Subcutaneous adipose tissue (tissue), 4 donors: ENCODE results near the gene PLXNC1. TPM values are rescaled to one million over a fixed set of nuclear protein-coding genes. Genes with fewer than 3 reads are reported as not detected.

Experiments
- total RNA-seq, 4 donors: library from RNA; depleted of rRNA; stranded (reverse); fragments of >200 nt; gene quantifications; one replicate each; pipeline ENCODE4 v1.1.0, GENCODE V29; 2016
- TF ChIP-seq, protein P1 (sequence below): fragments of 450-650 bp; IDR thresholded peaks from one replicate; pipeline ENCODE4 v1.5.1; 2016; ENCODE audit warnings: low read depth, mild to moderate bottlenecking, control low read depth, antibody characterized with exemption, moderate library complexity

Gene PLXNC1
- total RNA-seq, 4 donors from 2014 or later, result 5.7 to 32.3 (median 8.1) TPM

DNA sequence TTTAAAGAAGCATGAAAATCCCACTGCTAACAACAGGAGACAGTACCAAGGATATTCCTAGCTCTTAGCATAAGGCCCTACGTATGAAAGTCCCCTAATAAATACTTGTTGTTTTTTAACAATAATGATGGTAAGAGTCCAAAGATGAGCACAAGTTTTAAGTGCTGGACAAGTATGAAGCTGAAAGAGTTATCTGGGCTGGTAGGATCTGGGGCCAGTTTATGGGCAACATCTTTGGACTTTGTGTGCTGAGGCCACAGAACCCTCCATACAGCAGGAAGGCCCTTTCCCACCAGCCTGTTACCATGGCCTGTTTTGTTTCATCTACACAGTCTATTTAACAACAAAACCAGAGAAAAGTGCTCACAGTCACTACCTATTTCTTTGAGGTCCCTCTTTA lies 12.5 kb upstream of the PLXNC1 start:
- TF ChIP-seq, protein P1, sequence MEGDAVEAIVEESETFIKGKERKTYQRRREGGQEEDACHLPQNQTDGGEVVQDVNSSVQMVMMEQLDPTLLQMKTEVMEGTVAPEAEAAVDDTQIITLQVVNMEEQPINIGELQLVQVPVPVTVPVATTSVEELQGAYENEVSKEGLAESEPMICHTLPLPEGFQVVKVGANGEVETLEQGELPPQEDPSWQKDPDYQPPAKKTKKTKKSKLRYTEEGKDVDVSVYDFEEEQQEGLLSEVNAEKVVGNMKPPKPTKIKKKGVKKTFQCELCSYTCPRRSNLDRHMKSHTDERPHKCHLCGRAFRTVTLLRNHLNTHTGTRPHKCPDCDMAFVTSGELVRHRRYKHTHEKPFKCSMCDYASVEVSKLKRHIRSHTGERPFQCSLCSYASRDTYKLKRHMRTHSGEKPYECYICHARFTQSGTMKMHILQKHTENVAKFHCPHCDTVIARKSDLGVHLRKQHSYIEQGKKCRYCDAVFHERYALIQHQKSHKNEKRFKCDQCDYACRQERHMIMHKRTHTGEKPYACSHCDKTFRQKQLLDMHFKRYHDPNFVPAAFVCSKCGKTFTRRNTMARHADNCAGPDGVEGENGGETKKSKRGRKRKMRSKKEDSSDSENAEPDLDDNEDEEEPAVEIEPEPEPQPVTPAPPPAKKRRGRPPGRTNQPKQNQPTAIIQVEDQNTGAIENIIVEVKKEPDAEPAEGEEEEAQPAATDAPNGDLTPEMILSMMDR, result no peak

DNA sequence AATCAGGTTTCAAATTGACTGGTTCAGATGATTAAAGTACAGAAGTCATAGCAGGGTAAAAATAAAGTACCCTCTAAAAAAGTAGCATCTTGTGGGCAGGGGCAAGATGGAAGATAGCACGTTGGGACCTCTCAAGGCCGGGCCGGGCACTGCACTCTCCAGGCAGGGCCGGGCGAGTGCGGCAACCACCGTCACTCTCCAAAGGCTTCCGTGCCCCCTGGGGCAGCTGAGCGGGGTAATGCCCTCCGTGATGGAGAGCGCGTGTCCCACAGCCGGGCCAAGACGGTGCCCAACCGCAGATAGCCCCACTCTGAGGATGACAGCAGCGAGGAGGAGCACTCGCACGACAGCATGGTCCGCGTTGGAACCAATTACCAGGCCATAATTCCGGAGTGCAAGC lies 8.6 kb upstream of the PLXNC1 start:
- TF ChIP-seq, protein P1, result no peak

DNA sequence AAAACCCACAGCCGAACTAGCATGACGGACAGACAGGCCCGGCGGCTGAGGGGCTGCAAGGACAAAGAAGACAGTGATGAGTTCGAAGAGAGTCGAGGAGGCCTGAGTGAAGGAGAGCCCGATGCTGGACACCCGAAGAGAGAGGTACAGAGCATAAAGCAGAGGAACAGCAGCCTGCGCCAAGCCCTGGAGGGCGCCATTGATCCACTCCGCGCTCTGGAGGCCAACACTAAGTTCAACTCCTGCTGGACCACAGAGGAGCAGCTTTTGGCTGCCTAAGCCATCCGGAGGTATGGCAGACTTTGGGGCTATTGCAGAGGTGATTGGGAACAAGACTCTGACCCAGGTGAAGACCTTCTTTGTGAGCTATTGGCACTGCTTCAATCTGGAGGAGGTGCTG lies 7.8 kb upstream of the PLXNC1 start:
- TF ChIP-seq, protein P1, result no peak

DNA sequence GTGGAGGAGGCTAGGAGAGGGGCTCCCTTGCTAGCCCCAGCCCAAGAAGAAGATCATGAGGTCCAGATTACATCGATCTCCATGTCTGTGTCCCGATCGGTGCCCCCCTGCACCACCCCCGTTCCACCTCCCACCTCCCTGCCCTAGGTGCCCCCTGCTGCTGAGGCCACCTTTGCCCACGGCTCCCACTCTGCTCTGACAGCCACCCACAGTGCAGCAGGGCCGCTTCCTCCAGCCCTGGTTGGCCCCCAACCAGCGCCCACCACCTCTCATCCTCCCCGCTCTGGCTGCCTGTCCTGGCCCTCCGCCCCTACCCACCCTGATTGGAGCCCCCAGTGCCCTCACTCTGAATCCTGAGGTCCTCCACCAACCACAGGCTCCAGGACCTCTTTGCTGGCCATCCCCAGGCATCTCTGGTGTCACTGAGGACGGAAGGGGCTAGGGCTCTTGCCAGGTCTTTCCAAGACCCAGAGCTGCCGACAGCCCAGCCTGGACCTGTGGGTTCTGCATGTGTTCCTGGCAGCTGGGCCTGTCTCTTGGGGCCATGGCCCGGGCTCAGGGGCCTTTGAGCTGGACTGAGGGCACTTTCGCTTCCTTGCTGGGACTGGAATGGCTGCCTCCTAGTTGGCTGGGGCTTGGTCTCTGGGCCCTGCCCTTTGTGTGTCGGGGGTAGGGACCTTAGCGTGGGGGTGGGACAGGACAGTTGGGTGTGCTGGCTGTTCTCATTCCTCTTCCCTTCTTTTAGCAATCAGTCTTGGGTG lies 7.2 kb upstream of the PLXNC1 start:
- TF ChIP-seq, protein P1, result no peak

DNA sequence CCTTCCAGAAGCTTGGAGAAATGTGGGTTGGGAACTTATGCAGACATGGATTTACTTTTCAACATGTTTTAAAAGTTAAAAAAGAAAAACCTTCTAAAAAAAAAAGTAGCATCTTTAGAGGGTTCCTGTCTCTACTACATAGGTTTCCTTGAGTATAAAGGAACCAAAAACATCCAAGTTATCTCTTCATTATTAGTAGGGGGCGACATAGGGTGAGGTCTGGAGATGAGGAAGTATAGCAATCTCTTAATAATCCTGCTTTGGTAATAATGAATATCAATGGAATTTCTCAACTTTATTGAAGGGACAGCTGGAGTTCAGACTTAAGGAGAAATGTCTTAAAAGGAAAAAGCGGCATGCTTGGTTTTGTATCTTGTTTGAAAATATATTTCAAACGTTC lies 6.5 kb upstream of the PLXNC1 start:
- TF ChIP-seq, protein P1, result no peak

DNA sequence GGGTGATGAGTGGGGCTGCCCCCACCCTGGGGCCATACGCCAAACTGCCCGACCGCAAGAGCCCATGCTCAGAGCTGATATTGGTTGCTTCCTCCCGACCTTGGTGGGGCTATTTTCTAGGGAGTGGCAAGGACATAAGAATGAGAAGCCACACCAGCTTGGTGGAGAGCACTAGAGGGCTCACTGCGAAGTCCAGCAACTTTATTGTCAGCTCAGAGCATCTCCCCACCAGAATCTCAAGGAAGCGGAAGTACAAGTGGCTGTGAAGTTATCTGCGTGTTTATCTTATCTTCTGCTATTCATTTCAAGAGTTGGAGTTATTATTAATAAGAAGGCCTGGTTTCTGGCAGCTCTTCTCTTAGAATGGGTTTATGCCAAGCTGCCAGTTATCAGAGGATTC lies 4.9 kb upstream of the PLXNC1 start:
- TF ChIP-seq, protein P1, result no peak

DNA sequence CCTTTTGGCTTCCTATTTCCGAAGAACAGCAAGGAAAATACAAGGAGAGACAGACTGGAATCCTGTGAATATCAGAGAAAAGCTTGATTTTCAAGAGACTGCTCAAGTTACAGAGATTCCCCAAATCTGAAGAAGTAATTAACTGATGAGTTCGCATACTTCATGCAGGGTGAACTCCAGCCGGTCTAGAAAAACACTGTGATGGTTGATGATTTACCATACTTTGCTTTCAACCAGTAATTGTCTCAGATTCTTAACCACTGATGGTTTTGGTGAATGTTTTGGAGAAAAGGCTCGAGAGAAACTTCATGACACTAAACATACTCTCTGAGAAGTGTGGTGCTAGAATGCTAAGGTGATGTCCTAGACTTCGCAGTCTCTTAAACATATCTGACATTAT lies 4.4 kb upstream of the PLXNC1 start:
- TF ChIP-seq, protein P1, result no peak
